Ovary (tissue), 9 donors: Measurements from ENCODE around the gene CYP4B1. TPM values are rescaled to one million over a fixed set of nuclear protein-coding genes. Genes with fewer than 3 reads are reported as not detected.
"Not testable (repeated sequence)": the region's sequence is repeated elsewhere in the genome, so short reads cannot be mapped to it uniquely, and the experiment has no call there.

ENCODE experiments used
- DNase-seq, 5 donors: peaks; one replicate each; pipeline ENCODE4 v3.0.0-alpha.2; 2019 to 2020
- H3K27ac ChIP-seq, 2 donors: fragments of 200-600 bp; one replicate each; pipeline versions ENCODE4 v1.5.1 to v1.8.0; 2019 to 2022
- H3K27me3 ChIP-seq: fragments of 200-600 bp; one replicate; pipeline ENCODE4 v1.8.0; 2022
- H3K36me3 ChIP-seq: fragments of 200-600 bp; sonication (generic); one replicate; pipeline ENCODE4 v1.5.1; 2019
- H3K4me1 ChIP-seq: one replicate; pipeline ENCODE4 v1.8.1; 2013; ENCODE audit warnings: mild to moderate bottlenecking, moderate library complexity; ENCODE audit not compliant: insufficient read depth
- H3K4me3 ChIP-seq: fragments of 200-600 bp; sonication (generic); one replicate; pipeline ENCODE4 v1.5.1; 2017
- H3K9me3 ChIP-seq, 2 donors: fragments of 200-600 bp in 1 of 2; sonication (generic) in 1 of 2; one replicate each; pipeline versions ENCODE4 v1.5.1 to v1.8.1; 2013 to 2019; ENCODE audit warnings: mild to moderate bottlenecking in 1 of 2, moderate library complexity in 1 of 2
- CTCF ChIP-seq, 3 donors: fragments of 450-650 bp in 2 of 3; fragments of 200-600 bp in 1 of 3; IDR thresholded peaks; one replicate each; pipeline versions ENCODE4 v1.5.1 to v1.8.0; 2016 to 2022; ENCODE audit warnings: antibody characterized with exemption in 3 of 3, mild to moderate bottlenecking in 1 of 3
- EP300 ChIP-seq: sonication (generic); formaldehyde crosslinking; IDR thresholded peaks from one replicate; pipeline ENCODE4 v1.6.1; 2017; ENCODE audit warnings: antibody characterized with exemption
- POLR2A ChIP-seq: fragments of 450-650 bp; IDR thresholded peaks from one replicate; pipeline ENCODE4 v1.6.1; 2017; ENCODE audit warnings: antibody characterized with exemption, mild to moderate bottlenecking, moderate library complexity
- WGBS, 3 donors: extraction: QIAGEN DNeasy Blood & Tissue Kit in 1 of 3; methylation state at CpG; one replicate each; pipeline versions ENCODE4 v1.1.5 to v1.1.7; 2013 to 2017; 5-methylcytosine and 5-hydroxymethylcytosine counted together
- intact Hi-C, 4 donors: fragments of 100-400 bp; cut with DNase I; formaldehyde crosslinking; loops; one replicate each; pipeline versions ENCODE4 v1.11.0 to v1.15.1; 2022 to 2023
- polyA plus RNA-seq, 2 donors: library from polyadenylated mRNA; stranded (reverse); fragments of 200-250 nt in 1 of 2; fragments of 350-450 nt in 1 of 2; fragmentation: Illumina TruSeq in 1 of 2; extraction: RNeasy Lipid Tissue Mini Kit (QIAGEN cat#74804) in 1 of 2; gene quantifications; one replicate each; pipeline ENCODE4 v1.2.3, GENCODE V29; 2013 to 2014
- total RNA-seq, 7 donors: library from RNA; depleted of rRNA in 2 of 7; stranded (reverse); fragments of >200 nt in 2 of 7; fragmentation: NEBNext Ultra II Directional in 3 of 7; extraction: Animal tissue kit (Norgen Biotek cat#: 25700) in 3 of 7; gene quantifications; one replicate each; pipeline versions ENCODE4 v1.1.0 to v1.2.4, GENCODE V29; 2016 to 2023
- donor health status: DM: no; HTN: no; CAD: no; lungs with moderate emphysema.
- donor health status: DM: no; HTN: no; CAD: no.
- donor health status: Bipolar disorder and iron deficiency.
- donor health status: DM: yes; HTN: yes; CAD: no.
- donor health status: DM: no; HTN: no; CAD: no.
- donor health status: DM: yes; HTN: yes; CAD: no.

Gene CYP4B1
- total and polyA plus RNA-seq, 9 donors: 0.38 to 51.7 (median 3.3) TPM; not detected in 1

DNA sequence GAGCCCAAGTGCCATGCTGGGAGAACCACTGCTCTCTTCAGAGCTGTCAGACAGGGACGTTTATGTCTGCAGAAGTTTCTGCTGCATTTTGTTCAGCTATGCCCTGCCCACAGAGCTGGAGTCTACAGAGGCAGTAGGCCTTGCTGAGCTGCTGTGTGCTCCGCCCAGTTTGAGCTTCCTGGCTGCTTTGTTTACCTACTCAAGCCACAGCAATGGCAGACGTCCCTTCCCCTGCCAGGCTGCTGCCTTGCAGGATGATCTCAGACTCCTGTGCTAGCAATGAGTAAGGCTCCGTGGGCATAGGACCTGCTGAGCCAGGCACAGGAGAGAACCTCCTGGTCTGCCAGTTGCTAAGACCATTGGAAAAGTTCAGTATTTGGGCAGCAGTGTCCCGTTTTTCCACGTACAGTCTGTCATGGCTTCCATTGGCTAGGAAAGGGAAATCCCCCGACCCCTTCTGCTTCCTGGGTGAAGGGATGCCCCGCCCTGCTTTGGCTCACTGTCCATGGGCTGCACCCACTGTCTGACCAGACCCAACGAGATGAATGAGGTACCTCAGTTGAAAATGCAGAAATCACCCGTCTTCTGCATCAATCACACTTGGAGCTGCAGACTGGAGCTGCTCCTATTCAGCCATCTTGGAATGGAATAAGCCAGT is 31.9 kb downstream of the CYP4B1 start:
- Histone ChIP-seq H3K4me1 (no peaks in the 10 kb centered on the region), H3K36me3 (no peaks in the 10 kb centered on the region), H3K9me3 (no peaks in the 10 kb centered on the region), H3K27me3 (no peaks in the 10 kb centered on the region), H3K4me3 (no peak overlapping the region), H3K27ac (no peak overlapping the region)
- no peak for TF ChIP-seq EP300
- no peak for TF ChIP-seq CTCF (IDR thresholded peaks at IDR 0.05)
- intact Hi-C loops: no loop called here
- DNase-seq: no peak
- WGBS, 3 donors: 58 to 70% (median 62%) methylated on average over 10 of the region's 10 CpGs

- H3K9me3 ChIP-seq, H3K27me3 ChIP-seq, H3K4me3 ChIP-seq, H3K36me3 ChIP-seq, intact Hi-C loops, DNase-seq, H3K27ac ChIP-seq, H3K4me1 ChIP-seq: not testable (repeated sequence)
- WGBS, 3 donors: 61 to 78% (median 64%) methylated on average over 6 of the region's 6 CpGs
These were observed 36.6 kb downstream of the CYP4B1 start for GRCh38 chr1:46835469-46835868.

DNA sequence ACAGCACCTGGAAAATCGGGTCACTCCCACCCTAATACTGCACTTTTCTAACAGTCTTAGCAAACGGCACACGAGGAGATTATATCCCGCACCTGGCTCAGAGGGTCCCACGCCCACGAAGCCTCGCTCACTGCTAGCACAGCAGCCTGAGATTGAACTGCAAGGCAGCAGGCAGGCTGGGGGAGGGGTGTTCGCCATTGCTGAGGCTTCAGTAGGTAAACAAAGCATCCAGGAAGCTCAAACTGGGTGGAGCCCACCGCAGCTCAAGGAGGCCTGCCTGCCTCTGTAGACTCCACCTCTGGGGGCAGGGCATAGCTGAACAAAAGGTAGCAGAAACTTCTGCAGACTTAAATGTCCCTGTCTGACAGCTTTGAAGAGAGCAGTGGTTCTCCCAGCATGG is 47.5 kb downstream of the CYP4B1 start:
- not testable (repeated sequence) for H3K27ac ChIP-seq
- WGBS, 3 donors: 69 to 76% (median 70%) methylated on average over 9 of the region's 9 CpGs

DNA sequence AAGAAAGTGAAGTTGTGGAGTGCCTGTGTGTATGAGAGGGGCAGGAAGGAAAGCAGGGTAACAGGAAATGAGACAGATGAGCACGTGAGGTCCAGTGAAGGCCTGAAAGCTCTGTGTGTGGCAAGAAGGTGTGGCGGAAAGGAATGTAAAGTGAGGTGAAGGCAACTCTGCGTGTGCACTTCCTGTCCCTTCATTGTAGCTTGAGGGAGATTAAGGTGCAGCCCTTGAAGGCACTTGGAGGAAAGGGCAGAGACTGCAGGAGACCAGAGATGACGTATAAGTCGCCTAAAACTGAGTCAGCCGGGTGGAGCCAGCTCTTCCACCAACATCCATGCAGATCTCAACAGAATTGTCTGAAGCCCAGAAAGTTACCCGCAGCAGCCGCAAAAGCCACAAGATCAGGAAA is 58.8 kb downstream of the CYP4B1 start:
- H3K9me3 ChIP-seq, H3K27ac ChIP-seq, H3K27me3 ChIP-seq, intact Hi-C loops, DNase-seq, H3K36me3 ChIP-seq, H3K4me1 ChIP-seq, H3K4me3 ChIP-seq: not testable (repeated sequence)
- WGBS, 3 donors: 62 to 66% (median 66%) methylated on average over 8 of the region's 8 CpGs

More for the DNA sequence above, 47.5 kb downstream of the CYP4B1 start:
- H3K4me1 ChIP-seq, intact Hi-C loops, DNase-seq, H3K36me3 ChIP-seq, H3K4me3 ChIP-seq, H3K9me3 ChIP-seq, H3K27me3 ChIP-seq: not testable (repeated sequence)

- no peak for TF ChIP-seq CTCF (IDR thresholded peaks at IDR 0.05)
- TF ChIP-seq POLR2A: no peak
- TF ChIP-seq EP300: no peak
- Histone ChIP-seq H3K9me3 (no peaks in the 10 kb centered on the region), H3K4me1 (no peaks in the 10 kb centered on the region), H3K27me3 (no peaks in the 10 kb centered on the region), H3K4me3 (no peak overlapping the region), H3K36me3 (no peaks in the 10 kb centered on the region), H3K27ac (no peak overlapping the region)
- 82 to 100% (median 87%) methylated on average over 2 of the region's 2 CpGs for WGBS, 3 donors
- no peak for DNase-seq
- intact Hi-C loops: no loop called here
These were observed 63.5 kb downstream of the CYP4B1 start for GRCh38 chr1:46862348-46862747.

Other genes with a start within 250 kb of the CYP4B1 start
- under 1 TPM in 1 of 7 donors, not detected in 6; 0.08 TPM for gene KNCN, start 247.4 kb upstream of the CYP4B1 start, total RNA-seq
- gene KNCN, start 247.4 kb upstream of the CYP4B1 start, polyA plus RNA-seq: not detected
- 10 to 100 TPM; 21.0 to 39.3 (median 24.9) TPM for gene MKNK1, start 194.8 kb upstream of the CYP4B1 start, total RNA-seq
- gene MKNK1, start 194.8 kb upstream of the CYP4B1 start, polyA plus RNA-seq: 10 to 100 TPM; 21.9 to 34.0 TPM
- gene MOB3C, start 182.2 kb upstream of the CYP4B1 start, total RNA-seq: 10 to 100 TPM; 10.1 to 25.3 (median 19.3) TPM
- 10 to 100 TPM; 13.2 to 29.2 TPM for gene MOB3C, start 182.2 kb upstream of the CYP4B1 start, polyA plus RNA-seq
- gene ATPAF1, start 130.7 kb upstream of the CYP4B1 start, total RNA-seq: 10 to 100 TPM; 21.9 to 40.0 (median 29.3) TPM
- gene ATPAF1, start 130.7 kb upstream of the CYP4B1 start, polyA plus RNA-seq: 10 to 100 TPM; 21.9 to 88.0 TPM
- gene TEX38, start 127.2 kb upstream of the CYP4B1 start, total RNA-seq: under 1 TPM in 1 of 7 donors, not detected in 6; 0.45 TPM
- gene TEX38, start 127.2 kb upstream of the CYP4B1 start, polyA plus RNA-seq: under 1 TPM in 1 of 2 donors, not detected in 1; 0.08 TPM
- gene EFCAB14, start 79.9 kb upstream of the CYP4B1 start, total RNA-seq: 10 to 100 TPM; 48.6 to 87.8 (median 77.4) TPM
- 10 to 100 TPM; 31.7 to 99.2 TPM for gene EFCAB14, start 79.9 kb upstream of the CYP4B1 start, polyA plus RNA-seq
- gene CYP4A11, start 142.4 kb downstream of the CYP4B1 start, total RNA-seq: 1 to 10 TPM in 1 of 7 donors, under 1 TPM in 3, not detected in 3; 0.10 to 4.0 (median 0.28) TPM
- gene CYP4A11, start 142.4 kb downstream of the CYP4B1 start, polyA plus RNA-seq: not detected
- 10 to 100 TPM in 1 of 7 donors, 1 to 10 TPM in 2, under 1 TPM in 4; 0.18 to 12.3 (median 0.77) TPM for gene CYP4X1, start 224.6 kb downstream of the CYP4B1 start, total RNA-seq
- 1 to 10 TPM in 1 of 2 donors, under 1 TPM in 1; 0.97 to 6.8 TPM for gene CYP4X1, start 224.6 kb downstream of the CYP4B1 start, polyA plus RNA-seq